GM18868 (cell line): ENCODE measurements around the gene DRD3.

Experiments used
- ATAC-seq: cut with Tn5 transposase; IDR thresholded peaks from one replicate; pipeline ENCODE4 v1.9.1; 2021; ENCODE audit warnings: mild to moderate bottlenecking, moderate library complexity; ENCODE audit not compliant: unreplicated experiment

Gene DRD3

DNA sequence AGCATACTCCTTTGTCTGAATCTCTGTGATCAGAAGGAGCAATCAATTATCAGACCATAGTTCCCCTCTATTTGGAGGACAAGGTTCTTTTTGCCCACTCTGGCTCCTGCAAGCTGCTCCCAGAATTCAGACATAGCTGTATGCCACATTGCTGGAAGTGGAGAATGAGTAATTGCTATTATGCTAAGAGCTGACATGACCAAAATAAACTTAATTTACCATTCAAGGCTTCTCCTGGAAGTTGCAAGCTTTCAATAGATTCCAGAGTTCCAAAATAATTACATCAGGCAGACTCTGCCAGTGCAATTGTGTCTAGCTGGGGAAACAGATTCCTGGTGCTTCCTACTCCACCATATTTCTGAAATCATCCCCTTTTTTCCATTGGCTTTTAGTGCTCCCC is 7.6 kb upstream of the DRD3 start:
- no peak for ATAC-seq

DNA sequence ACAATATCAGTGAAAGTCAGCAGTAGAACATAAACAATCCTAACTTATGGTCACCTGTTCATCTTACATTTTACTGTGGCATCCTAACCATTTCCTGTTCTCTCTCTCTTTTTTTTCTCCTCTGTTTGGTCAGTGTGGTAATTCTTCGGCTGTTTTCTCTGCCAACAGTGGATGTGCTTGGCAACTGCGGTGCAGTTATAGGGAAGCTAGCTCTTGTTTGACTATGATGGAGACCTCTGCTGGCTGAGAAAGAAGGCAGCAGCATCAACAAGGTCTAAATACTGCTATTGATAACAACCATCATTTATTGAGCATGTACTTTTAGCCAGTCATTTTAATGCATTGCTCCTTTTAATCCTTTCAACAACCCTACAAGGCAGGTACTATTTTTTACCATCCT is 723 bp upstream of the DRD3 start:
- no peak for ATAC-seq

DNA sequence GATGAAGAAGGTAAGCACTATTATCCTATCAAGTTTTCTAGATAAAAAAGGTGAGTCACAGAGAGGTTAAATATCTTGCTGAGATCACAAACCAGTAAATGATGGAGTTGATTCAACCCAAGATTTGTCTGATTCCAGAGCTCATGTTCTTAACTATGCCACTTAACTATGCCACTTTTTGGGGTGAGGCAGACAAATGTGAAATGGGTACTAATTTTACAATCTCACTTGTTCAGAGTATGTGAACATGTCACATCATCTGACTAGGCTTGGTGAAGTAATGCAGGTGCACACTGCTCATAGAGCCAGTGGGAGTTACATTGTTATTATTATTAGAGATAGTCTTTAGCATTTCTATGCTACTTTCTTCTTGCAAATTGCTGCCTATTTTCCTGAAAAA is 2.0 kb downstream of the DRD3 start:
- ATAC-seq: no peak

DNA sequence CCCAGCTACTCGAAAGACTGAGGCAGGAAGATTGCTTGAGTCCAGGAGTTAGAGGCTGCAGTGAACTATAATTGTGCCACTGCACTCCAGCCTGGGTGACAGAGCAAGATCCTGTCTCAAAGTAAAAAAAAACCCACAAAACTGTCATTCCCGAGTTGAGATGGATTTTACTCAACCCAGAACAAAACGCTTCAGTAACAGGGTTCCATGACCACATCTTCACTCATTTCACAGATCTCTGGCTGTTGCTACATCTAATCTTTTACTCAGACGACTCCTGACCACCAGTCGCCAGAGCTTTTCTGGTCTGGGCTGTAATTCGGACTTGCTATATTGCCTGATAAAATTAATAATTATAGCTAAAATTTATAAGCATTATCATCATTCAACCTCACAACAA is 2.4 kb downstream of the DRD3 start:
- ATAC-seq: no peak

DNA sequence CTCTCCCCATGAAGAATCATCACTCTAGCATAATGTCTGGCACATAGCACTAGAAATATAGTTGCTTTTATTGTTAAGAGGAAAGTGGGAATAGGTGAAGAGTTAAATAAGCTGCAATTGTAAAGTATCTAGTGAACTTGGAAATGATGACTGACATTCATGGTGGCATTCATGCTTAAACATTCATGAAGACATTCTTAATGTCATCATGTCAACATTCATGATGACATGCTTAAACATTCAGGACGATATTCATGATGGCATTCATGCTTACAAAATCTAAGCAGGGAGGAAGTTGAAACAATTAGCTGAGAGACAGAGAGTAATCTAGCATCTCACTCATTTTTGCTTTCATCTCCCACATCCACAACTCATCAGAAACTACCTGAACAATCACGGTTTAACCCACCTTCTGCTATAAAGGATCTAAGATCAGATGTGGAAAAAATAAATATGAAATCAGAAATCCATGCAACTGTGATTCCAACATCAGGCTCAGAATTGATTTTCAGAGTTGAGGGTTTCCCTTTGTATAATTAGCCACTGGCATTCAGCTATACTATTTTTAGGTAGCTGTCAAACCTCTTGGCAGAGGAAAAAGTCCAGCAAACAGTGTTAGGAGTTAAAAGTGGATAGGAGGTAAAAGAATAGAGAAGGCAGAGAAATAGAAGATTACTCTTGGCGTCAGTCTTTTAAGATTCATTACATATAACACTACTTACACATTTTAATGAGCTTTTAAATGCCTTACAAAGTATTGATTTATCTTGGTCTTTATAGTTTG is 3.5 kb downstream of the DRD3 start:
- no peak for ATAC-seq

DNA sequence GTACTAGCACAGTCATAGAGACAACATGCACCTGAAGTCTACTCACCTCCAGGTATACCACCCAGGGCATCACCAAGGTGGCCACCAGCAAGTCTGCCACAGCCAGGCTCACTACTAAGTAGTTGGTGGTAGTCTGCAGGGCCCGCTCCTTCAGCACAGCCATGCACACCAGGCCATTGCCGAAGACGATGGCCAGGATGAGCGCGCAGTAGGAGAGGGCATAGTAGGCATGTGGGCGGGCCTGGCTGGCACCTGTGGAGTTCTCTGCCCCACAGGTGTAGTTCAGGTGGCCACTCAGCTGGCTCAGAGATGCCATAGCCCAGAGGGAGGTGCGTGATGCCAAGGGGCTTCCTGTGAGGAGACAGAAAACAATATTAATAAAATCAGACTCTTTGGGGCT is 7.2 kb downstream of the DRD3 start:
- no peak for ATAC-seq

DNA sequence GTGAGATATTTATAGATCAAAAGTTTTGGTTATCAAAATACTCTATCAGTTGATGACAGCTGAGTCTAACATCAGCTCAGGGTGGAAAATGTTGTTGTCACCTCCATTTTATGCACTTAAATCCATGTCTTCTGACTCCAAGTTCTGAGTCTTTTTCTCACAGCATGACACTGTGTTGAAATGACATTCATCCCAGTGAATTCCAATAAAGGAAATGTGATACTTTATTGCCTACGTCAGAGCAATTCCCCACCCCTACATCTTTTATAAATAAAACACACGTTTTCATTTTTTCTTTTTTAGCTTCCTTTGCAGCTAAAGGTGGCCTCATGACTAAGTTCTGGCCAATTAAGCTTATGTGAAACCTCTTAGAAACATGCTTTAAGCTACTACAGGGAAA is 10.7 kb downstream of the DRD3 start:
- ATAC-seq: no peak

DNA sequence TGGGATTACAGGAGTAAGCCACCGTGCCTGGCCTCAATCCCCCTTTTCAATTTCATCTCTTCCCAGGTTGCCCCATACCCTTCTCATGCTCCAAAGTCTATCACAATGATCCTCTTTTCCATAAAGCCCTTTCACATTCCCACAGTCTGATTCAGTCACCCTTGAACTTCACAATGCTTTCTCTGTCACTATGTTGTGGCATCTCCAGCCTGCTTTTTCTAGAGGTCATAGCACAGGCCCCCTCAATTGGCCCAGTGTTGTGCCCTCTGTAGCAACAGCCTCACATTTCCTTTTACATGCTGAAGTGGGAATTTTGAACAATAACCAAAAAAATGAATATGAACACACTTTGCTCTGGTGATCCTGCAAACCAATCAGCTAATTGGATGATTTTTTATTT is 21.5 kb downstream of the DRD3 start:
- ATAC-seq: no peak

DNA sequence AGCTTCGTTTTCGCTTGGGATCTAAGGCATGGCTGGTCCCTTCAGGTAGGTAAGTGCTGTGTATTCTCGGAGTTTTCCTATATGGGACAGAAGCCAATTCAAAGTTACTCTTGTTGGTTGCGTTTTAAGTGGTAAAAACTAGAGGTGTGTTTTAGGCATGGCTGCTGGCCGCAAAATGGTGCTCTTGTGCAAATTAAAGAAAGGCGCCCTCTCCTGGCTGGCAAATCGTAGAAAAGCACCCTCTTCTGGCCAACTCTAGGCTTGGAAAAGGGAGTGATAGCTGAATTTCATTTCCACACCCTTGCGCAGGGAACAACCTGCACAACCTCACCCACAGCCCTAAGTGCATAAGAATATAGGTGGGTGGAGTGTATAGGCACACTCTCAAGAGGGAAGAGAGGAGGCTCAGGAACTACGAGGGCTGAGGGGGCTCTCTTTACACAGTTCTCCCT is 23.5 kb downstream of the DRD3 start:
- no peak for ATAC-seq

DNA sequence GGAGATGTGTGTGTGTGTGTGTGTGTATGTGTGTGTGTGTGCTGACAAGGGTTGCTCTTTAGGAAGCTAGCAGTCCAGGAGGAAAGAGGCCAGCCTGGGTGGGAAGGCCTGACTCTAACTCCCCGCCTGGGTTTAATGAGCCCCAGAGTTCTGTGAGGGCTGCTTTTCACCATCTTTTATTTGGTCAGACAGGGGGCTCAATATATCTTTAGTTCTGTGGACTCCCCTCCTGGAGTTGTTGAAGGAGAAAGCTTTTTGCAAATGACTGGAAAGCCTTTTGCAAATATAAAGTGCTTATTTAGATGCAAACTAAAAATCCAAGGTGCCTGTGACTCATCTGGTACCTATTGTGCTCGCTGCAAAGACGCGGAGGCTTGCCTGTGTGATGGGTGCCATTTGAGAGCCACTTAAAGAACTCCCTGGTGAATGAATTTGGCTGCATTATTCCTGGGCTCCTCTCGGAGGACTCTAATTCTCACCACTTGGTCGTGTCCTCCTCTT is 24.5 kb downstream of the DRD3 start:
- ATAC-seq: no peak

DNA sequence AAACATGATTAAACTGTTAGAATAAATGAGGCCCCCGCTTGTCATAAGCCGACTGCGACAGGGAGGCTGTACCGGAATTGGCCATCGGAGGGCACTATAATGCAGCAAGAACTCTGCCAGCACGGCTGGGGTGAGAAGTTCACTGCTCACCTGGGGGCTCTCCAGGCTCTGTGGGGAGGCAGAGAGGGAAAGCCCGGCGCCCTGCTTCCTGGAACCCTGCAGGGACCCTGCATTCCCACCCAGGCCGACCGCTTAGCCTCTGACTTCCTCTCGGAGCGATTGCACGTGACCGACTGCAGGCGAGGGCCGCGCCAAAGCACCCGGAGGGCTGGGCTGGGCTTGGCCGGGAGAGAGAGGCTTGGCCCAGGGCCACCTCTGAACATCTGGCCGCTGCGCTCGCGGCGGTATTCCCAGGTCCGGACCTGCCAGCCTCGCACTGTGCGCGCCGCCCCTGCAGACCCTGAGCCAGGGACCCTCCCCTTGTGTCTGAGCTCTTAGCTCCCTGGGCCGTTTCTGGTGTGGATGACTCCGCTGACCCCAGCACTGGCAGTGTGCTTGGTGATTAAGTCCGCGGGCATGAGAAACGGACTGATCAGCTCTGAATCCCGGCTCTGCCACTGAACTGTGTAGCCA is 26.2 kb downstream of the DRD3 start:
- ATAC-seq: peak; percentile 90

DNA sequence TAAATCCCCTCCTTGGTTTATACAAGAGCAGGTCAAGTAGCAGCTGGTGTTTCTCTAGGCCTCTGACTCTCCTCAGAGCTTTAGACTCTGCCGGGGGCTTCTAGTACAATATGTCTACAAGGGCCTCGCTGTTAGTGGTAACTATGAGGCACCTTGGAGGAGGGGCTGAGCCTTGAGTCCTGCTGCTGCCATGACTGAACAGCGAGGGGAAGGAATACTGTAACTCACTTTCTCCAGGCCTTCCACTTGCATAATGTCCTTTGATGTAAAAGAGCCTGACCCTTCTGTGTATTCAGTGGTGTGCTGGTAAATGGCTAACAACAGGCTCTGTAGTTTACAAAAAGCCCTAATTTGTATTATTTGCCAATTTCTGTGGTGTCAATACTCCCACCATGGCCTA is 27.8 kb downstream of the DRD3 start:
- ATAC-seq: no peak

DNA sequence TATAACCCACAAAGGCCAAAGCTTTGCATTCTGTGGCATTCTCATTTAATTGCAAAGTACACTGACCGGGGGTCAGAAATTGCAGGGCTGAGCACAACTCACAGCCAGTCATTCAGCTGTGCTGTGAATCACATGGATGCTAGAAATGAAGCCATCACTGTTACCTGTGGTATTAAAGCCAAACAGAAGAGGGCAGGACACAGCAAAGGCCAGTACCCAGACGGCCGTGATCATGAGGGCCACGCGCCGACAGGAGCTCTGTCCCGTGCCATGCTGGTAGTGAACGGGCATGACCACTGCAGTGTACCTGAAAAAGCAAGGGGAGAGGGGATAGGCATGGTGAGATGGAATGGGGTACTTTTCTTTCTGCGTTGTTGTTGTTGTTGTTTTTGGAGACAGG is 31.6 kb downstream of the DRD3 start:
- no peak for ATAC-seq

DNA sequence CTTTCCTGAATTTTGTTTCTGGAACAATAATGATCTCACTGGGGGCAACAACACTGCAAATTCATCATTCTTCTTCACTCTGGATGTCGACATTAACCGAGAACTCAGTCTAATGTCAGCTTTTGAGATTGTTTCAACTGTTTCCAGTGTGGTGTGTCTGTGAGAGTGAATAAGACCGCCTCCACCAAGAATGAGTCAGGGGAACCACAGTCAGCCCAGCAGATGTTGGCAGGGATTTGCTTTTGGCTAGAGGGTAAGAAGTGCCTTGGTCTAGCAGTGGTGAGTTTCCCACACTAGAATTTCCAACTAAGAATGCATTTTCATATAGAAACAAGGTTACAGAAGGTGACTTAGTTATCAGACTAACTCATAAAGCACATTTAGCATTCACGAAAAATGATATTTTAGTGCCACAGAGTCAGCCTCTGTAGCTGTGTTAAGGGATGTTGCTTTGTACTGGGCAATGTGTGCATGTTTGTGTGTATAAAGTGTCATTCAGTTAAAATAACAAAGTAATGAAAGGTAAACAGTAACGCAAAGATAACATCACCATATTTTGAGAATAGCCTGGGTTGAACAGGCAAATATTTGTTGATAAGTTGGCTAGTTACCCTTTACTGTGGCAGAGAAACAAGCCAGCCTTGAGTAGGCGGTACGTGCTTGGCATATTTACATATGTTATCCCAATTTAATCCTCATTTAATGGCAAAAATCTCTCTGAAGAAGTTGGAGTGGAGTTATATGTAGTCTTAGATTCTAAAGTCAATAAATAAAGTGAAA is 33.8 kb downstream of the DRD3 start:
- ATAC-seq: peak; percentile 82

DNA sequence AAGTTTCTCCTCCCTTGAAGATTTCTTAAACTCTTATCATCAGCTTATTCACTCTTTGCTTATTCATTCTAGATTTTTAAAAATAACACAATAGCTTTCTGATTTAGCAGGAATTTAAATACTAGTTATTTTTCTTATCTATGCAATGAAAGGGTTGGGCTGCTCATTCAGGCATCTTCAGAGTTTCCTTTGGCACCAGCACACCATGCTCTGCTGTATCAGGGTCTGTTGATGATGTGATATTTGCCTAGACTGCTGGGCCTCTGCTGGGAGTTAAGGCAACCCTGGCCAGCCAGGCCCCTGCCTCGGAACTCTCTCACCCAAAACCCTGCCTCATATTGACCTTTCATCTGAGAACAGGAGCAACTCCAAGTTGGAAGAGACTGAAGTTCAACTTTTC is 35.0 kb downstream of the DRD3 start:
- no peak for ATAC-seq

DNA sequence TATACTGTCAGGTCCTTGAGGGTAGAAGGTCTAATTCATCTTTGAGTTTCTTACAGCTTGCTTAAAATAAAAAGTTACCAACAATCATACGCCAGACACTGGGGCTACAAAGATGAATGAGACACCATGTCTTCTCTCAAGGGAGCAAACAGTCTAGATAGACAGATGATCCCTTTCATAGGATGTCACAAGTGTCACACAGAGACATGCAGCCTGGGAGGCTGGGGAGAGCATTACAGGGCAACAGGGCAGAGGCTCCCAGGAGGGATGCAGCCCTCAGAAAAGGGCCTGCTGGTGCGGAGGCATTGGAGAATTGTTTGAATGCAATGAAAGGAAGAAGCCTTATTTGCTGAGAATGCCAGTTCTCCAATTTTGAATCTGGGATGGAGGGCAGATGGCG is 39.0 kb downstream of the DRD3 start:
- no peak for ATAC-seq

DNA sequence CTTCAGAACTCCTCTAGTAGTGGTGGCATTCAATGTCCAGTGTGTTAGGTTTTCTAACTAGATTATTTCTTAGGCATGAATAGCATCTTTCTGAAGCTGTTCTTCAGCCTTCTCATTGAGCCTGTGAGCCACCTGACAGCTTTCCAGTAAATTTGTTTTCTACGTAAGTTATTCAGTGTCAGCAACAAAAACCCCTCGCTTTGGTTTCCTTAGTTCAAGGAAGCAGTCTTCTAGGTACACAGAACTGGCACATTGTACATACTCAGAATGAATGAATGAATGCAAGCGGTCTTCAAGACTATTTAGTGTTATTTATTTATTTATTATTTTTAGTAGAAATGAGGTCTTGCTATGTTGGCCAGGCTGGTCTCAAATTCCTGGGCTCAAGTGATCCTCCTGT is 44.9 kb downstream of the DRD3 start:
- no peak for ATAC-seq

DNA sequence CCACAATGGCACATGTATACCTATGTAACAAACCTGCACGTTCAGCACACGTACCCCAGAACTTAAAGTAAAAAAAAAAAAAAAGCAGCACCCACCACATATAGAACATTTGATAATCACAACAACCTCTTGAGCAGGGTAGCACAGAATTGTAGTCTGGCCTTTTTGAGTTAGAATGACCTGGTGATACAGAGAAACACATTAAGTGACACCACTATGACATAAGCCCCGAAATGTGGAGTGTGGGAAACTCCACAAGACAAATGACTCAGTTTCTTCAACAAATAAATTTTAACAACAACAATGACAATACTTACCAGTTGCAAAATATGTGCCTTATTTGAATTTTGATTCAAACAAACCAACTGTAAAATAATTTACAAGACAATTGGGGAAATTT is 46.4 kb downstream of the DRD3 start:
- no peak for ATAC-seq

DNA sequence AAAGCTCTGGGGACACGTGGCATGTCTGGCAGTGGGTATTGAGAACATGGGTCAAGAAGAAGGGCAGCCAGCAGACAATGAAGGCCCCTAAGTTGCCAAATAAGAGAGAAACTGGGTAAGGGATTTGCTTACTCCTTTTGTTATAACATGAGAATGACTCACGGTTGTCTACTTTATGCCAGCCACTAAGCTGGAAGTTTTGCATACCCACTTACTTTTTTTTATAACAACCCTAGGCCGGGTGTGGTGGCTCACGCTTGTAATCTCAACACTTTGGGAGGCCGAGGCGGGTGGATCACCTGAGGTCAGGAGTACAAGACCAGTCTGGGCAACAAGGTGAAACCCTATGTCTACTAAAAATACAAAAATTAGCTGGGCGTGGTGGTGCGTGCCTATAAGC is 50.0 kb downstream of the DRD3 start:
- ATAC-seq: no peak

DNA sequence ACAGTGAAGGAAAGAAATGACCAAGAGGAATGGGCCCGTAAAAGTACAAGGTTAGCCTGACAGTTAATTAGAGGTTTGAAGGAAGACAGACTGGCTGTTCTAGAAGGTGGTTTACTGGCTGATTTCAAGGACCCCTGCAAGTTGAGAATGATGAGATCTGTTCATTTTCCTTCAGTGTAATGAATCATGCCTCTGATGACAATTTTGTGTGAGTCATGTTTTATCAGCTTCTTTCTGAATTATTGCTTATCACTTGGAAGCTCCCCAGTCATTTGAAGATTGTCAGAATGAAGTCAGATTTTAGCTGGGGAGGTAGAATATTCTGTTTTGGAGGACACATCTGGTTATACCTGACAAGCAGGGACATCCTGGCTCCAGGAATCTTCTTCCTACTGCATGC is 50.6 kb downstream of the DRD3 start:
- ATAC-seq: no peak

DNA sequence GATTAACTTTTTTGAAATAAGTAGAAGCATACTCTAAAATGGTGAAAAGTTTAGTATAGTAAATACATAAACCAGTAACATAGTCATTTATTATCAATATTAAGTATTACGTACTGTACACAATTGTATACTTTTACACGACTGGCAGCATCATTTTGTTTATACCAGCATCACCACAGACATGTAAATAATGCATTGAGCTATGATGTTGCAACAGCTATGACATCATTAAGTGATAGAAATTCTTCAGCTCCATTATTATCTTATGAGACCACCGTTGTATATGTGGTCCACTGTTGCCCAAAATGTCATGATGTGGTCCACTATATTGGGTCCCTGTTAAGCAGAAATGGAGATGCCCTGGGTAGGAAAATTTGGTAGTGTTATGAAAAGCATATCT is 51.3 kb downstream of the DRD3 start:
- ATAC-seq: no peak

DNA sequence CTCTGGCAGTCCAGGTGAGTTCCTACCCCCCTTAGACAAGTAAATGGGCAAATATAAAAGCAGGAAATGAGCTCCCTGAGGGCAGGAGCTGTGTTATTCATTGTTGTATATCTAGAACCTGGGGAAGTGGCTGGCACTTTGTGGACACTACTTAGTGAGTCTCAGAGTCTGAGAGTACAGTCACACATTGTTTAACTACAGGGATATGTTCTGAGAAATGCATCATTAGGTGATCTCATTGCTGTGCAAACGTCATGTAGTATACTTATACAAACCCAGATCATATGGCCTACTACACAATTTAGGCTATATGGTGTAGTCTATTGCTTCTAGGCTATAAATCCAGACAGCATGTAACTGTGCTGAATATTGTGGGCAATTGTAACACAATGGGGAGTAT is 52.4 kb downstream of the DRD3 start:
- no peak for ATAC-seq
